ENCODE data around the gene NRP2. TPM values are rescaled to one million over a fixed set of nuclear protein-coding genes. Genes with fewer than 3 reads are reported as not detected.

Gene NRP2
- polyA plus RNA-seq, 1 donor: 11.7 TPM

DNA sequence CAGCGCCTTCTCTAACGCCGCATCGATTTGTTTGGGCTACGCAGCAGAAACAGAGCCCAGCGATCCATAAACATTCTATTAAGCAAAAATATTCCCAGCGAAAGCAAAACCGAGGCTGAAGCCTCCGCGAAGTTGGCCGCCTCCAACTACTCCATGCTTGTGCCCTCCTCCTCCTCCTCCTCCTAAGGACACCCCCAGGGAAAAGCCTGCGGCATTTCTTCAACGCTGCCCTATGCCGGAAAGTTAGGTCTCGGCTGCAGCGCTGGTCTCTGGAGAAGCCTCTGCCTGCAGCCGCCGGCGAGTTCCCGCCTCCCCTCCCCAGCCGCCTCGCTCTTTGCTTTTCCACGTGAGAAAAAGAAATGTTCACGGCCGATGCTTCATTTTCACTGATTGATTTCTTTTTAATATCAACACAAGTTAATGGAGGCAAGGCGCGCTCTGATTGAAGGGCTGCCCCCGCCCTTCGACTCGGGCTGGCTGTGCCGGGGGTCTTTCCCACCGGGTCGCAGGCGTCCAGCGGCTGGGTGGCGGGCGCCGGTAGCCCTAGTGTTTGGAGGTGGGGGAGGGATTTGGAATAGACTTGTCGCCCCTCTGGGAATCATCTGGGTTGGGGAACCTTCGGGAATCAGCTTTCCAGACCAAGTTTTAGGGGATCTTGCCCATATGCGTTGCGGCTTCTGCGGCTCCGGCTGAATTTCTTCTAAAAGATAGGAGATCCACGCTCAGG lies 3.9 kb downstream of the NRP2 start:
- DNase-seq (ENCODE audit: low read depth): no peak

DNA sequence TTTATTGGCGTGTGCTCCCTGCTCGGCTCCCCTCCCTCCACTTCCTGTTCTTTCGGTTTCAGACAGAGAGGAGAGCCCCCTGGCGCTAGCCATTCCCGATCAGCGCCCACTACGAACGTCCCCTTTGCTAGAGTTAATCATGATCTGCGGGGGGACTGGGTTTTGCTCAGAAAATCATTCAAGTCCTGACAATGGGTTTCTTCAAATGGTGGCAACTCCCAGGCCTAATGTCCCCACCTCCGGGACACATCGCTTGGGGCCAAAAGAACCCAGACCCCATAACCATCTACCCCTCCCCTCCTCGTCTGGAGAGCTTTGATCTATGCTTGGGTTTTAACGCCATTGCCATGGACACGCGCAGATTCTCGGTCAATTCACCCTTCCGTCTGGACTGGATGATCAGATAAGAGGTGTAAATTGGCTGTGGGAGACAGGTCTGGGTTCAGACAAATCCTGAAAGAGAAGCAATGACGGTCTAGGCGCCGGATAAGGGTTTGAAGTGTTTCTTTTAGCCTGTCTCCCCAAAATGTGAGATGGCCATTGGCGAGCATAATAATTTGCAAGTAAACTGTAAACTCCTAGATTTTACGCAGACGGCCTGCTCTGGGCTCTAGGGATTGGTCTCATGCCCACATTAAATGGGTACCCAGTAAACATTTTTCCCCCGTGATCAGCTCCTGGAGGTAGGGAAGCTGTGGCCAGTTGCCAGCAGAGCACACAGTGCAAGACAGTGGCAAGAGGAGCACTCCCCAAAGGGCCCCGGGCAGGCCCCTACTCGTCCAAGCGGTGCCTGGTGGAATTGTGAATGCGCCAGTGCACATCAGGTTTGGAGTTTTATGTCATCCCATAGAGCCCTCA lies 4.7 kb downstream of the NRP2 start:
- no peak for DNase-seq (ENCODE audit: low read depth)

DNA sequence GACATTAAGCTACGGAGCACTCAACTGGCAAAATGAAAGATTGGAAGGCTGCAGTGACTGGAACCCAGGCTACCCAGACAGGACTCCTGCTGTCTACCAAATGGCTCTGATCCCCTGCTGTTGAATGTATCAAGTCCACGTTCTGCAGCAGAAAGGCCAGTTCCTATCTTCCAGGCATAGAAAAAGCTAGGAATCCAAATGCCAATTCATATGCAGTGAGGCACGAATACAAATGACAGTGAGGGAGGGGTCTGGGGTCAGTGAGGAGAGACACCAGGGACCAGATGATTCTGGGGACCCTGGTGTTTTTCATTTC lies 5.3 kb downstream of the NRP2 start:
- DNase-seq (ENCODE audit: low read depth): no peak

- no peak for DNase-seq (ENCODE audit: low read depth)
These were observed 6.3 kb downstream of the NRP2 start for GRCh38 chr2:205688417-205689200.

DNA sequence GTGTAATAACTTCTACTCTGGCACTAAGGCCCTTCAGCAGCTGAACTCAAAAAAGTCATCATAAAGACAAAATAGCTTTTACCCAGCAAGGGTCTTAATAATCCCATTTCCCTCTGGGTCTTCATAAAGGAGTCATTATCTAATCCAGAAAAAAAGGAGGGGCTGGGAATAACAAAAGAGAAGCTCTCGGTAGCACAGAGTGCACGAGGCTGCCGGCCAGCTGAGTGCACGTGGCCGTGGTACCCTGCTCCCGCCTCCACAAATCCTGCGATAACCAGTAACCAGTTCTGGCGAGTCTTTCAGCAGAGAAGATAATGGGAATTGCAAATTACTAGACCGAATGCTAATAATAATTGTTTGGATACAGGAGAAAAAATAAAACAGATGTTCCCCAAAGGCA lies 7.5 kb downstream of the NRP2 start:
- DNase-seq (ENCODE audit: low read depth): no peak

DNA sequence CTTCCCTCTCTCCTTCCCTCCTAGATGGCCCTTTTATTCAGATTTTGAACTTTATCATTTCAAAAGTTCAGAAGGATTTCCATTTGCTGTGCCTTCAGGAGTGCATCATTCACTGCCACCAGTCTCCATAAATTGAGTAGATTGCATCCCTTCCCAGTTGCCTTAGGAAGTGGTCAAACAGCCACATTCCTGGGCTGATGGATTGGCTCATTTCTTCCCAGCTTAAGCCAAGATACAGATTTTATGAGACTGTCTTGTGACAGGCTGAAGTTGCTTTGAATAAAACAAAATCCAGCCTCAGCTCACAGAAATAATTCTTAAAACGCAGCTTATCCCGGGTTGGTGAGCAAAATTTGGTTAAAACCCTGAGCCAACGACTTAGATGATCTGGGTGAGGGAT lies 9.8 kb downstream of the NRP2 start:
- no peak for DNase-seq (ENCODE audit: low read depth)

GRCh38 chr2:205694256-205694655 lies 12.0 kb downstream of the NRP2 start:
- DNase-seq (ENCODE audit: low read depth): no peak

DNA sequence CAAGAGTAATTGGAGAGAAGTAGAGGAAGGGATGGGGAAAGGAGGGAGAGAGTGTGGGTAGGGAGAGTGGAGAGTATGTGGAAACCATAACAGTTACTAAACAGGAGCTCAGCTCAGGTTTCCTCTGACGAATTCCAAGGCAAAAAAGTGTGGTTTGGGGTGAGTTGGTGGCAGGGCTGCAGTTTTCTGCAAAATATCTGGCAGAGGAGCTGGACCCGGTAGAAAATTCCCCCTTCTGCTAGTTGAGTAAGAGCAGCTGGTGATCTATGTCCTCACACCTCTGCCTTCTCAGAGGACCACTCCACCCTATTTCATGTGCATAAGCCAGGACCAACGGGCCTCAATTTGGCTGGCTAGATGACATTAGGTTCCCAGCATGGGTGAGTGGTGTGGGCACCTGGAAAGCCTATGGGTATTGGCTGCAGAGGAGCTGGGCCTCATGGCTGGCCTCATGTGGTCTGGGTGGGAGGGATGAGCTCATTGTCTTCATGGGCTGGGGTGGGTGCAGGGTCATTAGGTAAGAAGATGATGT lies 13.2 kb downstream of the NRP2 start:
- no peak for DNase-seq (ENCODE audit: low read depth)

DNA sequence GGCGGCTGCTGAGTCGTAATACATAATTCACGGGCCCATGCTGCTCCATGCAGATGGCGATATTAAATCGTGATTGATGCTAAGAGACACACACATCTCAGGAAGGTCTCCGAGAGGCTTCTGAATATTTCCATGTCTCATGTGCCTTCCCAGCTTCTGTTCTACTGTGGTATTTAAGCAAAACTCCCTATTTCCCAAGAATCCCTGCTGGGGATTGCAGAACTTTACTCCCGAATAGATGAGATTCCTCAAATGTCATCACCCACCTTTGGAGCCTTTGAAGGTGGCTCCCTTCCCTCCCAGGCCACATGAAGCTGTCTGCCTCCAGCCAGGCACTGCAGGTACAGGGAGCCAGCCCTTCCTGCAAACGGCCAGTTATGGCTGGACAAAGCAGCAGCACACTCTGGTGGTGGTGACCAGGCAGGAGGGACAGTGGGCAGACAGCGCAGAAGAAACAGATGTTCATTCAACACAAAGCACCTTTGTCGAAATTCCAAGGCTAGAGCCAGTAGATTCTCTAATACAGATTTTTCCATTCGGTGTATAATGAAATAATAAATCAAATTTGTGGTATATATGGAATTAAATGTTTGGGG lies 14.1 kb downstream of the NRP2 start:
- DNase-seq (ENCODE audit: low read depth): no peak

DNA sequence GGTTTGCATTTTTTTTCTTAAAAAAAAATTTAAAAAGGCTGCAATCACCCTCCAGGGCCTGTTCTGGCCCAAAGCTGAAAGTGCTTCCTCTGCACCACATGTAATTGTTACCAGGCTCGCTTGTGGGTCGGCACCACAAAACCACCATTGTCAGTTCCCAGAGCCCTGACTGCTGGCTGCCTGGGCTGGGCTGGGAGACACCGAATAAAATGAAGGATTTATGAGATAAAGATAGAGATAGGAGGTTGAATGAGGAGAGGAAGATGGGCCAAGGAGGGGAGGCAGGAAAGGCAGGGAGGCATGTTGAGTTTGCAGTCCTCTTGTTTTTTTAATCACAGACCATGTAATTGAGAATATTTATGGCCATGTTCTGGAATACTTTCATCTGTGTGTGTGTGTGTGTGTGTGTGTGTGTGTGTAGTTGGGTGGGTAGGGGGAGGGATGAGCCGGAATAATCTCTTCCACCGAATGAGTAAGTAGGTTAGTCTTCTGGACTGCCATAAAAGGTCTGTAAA lies 14.7 kb downstream of the NRP2 start:
- DNase-seq (ENCODE audit: low read depth): no peak

DNA sequence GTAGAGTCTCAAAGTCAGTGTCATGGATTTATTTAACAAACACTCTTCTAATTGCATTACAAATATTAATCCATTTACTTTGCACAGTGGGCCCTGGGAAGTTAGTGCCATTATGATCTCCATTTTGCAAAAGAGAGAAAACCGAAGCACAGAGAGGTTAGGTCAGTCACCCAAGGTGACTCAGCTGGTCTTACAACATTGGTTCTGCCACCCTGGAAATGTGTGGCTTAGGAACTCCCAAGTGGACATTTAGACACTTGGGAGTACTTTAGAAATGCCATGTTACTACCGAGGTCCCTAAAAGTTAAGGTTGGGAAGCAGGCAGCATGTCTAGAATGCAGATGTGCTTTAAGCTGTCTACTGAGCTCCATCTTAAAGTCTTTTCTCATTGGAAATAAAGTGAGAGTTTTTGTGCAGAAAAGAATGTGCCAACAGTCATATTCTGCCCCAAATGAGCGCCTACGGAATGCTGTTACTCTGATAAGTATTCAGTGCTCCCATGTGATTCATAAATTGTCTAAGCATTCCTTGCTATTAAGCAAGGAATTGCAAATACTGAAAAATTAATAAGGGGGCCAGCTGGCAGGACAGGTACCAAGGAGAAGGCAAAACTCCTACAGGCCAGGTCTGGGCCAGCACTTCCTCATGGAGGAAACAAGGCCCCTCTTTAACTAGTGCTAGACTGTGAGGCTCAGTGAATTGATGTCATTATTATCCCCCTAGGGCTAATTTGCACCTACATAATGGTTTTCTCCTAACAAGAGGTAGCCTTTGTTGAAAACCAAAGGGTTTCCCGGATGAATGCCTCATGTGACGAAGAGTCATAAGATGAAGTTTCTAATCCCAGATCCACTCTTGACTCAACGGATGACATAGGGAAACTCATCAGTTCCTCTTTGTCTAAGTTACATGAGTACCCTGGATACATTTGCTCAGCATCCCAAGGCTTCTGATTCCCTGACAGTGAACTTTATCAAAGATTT lies 16.3 kb downstream of the NRP2 start:
- no peak for DNase-seq (ENCODE audit: low read depth)

DNA sequence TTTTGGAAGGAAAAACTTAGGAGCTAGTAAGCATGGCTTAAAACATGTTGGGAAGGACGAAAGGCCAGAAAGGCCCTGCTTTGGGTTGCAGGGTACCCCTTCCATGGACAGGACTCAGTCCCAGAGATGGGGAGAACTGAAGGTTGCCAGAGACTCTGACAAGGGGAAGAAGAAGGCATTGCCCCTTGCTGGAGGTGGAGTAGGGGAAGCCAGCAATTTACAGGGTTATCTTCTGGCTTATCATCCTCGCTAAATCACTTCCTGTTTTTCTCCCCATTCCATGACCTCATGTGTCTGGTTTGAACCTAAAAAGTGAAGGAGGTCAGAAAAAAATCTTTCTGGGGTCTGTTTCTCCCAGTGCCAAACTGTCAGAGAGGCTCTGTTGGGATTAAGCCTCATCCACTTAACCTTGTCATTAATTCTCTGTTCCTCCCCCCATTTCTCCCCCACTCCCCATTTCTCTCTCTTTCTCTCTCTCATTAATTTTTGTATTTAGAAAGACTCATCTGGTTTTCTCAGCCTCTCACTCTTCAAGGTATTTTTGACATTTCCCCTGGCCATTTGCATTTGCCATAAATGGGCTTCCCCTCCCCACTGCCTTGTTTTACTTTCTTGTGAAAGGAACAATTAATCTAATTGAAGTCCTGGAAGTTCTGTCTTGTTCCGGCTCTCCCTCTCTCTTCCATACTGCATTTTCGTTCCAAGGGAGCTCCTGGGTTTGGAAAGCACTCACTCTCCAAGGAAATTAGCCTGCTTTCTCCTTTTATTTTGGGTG lies 17.4 kb downstream of the NRP2 start:
- no peak for DNase-seq (ENCODE audit: low read depth)

DNA sequence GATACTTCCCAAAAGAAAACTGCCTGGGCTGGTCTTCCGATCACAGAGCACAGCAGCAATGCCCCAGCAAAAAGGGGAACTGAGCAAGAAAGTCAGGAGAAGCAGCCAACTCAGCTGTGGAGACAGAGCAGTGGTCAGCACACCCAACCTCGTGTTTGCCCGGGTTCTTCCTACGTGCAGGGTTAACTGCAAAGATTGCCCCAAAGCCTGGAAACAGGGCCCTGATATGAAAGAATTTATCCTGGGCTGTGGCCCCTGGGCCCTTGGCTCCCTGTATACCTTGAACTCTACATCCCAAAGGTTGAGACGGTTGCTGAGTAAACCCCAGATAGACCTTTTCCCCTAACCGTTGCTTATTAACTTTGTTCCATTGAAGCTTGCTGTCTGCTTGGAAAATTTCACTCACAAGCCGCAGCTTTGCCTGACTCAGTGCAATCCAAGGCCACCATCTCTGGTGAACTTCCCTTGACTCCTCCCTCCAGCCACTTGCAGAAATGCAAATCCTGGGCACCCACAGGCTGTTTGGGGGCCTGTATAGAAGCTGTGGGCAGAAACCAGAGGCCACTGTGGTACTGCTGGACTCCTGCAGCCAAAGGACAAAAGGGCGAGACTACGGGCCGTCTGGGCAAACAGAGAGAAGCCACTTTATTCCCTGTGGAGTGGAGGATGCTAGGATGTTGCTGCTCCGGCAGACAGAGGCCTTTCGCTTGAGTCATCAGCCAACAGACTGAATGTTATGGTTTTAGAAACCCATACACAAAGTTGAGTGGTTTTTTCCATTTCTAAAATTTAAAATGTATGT lies 18.2 kb downstream of the NRP2 start:
- no peak for DNase-seq (ENCODE audit: low read depth)

DNA sequence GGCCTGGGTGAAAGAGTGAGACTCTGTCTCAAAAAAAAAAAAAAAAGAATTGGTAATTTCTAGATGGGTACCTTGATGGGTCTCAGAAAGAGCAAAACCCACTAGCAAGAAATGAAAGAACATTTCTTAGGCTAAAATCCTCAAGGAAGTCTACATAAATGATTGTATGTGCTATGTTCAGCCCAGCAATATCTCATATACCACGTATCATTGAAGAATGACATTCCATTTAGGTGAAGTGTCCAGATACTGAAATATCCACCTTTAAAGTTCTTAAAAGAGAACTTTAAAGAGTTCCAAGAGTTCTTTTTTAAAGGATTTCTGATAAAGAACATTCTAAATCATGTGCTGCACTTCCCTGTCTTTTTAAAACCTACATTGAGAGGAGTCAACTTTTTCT lies 19.2 kb downstream of the NRP2 start:
- DNase-seq (ENCODE audit: low read depth): no peak

DNA sequence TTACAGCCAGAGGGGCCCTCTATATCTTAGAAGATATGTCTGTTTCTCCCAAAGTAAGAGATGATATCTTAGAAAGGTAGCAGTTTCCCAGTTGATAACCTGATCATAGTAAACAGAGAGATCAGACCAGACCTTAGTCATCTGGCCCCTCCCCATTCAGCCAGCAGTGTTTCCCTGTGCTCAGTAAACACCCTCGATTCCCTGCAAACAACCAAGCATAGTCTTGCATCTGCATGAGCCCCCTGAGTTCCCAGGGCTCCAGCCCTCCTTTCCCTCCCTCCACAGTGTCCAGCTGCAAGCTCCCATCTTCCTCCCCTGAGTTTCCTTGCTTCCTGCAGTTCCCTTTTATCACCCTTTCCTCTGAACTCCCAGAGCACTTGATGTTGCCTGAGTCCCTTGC lies 20.3 kb downstream of the NRP2 start:
- no peak for DNase-seq (ENCODE audit: low read depth)

GRCh38 chr2:205703471-205704126 lies 21.3 kb downstream of the NRP2 start:
- no peak for DNase-seq (ENCODE audit: low read depth)

GRCh38 chr2:205704127-205704741 lies 21.9 kb downstream of the NRP2 start:
- DNase-seq (ENCODE audit: low read depth): no peak

Measured in forelimb muscle (tissue), 1 donor.